Measurements from ENCODE around the gene EP400.
"Not testable (repeated sequence)": the region's sequence is repeated elsewhere in the genome, so short reads cannot be mapped to it uniquely, and the experiment has no call there.

The EP400 gene

DNA sequence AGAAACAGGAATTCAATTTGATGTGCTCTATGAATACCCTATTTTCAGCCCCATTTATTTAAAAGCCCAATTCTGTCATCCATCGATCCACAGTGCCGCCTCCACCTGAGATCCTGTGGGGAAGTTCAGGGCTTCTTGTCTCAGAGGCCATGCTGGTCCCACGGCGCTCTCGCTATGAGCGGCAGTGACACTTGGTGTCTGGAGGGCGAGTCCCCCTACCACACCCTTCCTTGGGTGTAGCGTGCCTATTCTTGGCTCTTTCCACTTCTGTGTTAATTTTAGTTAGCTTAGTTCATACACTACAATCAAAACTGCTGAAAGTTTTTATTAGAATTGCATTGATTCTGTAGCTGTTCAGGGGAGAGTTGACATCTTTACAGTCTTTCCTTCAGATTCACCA is 120.6 kb downstream of the EP400 start:
- DNase-seq, result no peak

DNA sequence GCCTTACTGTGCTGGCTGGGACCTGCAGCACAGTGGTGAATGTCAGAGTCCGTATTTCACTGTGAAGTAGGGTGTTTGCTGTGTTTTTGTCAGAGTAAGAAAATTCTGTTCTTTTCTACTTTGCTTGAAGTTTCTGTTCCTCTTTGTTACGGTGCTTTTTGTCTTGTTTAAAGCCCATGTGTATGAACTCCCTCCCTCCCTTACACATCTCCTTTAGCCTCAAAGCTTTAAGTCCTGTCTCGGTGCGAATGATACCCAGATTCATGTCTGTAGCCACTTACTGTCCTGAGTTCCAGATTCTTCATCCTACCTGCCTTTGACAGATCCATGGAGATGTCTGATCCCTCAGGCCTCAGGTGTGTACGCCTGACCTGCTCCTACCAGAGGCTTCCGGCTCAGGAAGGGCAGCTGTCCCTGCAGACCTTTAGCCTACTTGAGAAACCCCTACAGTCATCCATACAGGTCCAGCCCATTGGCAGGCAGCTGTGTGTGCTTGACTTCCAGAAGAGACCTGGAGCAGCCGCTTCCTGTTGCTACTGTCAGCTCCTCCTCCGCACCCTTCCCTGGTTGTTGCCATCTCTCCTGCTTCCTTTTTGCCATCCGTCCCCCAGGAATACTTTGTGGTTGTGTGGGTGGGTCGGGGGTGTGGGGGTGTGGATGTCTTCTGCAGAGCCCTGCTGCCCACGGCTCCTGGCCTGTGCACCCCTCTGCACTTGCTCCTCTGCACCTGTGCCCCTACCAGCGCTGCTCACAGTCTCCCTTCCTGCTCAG is 121.5 kb downstream of the EP400 start:
- DNase-seq, result no peak

DNA sequence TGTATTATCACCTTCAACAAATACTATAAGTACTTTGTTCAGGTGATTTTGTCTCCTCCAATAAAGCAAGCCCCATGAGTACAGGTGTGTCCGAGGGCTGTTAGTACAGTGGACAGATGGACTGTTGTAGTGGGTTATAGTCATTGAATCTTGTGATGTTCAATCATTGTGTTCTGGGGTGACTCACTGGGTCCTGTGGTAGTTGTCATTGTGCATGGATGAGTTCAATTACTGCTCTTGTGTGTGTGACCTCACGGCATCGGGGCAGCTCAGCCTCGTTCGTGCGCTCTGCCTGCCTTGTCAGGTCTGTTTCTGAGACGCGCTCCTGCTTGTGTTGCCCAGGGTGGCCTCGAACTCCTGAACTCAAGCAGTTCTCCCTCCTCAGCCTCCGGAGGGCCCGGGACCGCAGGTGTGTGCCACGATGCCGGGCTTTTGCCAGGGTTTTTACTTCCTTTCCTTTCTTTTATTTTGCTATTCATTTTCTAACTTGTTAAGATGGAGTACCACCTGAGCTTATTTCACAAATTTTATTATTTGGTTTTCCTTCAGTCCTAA is 122.2 kb downstream of the EP400 start:
- no peak for DNase-seq

DNA sequence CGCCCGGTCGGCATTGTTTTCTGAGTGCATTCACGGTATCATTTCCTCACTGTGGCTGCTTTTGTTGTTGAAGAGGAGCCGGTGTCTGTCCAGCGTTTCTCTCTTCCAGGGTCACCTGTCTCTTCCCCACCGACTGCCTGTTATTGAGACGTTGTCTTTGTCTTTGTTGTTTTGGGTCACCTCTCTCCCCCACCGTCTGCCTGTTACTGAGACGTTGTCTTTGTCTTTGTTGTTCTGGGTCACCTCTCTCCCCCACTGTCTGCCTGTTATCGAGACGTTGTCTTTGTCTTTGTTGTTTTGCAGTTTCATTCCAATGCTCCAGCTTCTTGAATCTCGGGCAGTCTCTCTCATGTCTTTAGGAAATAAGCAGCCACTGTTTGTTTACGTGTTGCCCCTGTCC is 124.5 kb downstream of the EP400 start:
- no peak for DNase-seq

DNA sequence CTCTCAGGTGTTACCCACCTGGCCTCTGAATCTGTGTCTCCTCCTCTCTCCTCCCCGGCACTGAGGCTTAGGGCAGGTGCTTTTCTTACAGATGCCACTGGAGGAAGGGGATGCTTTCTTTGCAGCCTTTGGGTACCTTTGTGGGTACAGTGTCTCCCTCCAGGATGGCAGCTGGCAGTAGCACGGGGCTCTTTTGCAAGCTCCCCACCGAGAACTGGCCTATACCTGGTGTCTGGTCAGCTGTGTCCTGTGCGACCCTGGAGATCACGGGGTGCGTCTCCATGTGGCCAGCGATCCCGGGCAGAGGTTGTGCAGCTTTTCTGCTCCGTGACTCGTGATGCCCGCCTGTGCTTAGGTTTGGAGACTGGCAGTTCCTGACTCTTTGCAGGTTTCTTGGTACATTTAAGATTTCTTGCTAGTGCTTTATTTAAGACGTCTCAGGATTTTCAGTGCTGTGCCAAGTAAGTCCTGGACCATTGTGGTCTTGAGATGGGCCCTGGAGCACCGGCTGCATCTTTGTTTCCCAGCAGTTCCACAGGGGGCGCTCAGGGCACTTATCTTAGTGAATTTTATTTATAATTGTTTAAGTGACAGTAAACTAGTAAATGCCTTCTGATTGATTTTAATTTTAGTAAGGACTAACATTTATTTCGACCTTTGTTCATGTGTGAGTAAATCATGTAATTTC is 125.4 kb downstream of the EP400 start:
- DNase-seq, result no peak

DNA sequence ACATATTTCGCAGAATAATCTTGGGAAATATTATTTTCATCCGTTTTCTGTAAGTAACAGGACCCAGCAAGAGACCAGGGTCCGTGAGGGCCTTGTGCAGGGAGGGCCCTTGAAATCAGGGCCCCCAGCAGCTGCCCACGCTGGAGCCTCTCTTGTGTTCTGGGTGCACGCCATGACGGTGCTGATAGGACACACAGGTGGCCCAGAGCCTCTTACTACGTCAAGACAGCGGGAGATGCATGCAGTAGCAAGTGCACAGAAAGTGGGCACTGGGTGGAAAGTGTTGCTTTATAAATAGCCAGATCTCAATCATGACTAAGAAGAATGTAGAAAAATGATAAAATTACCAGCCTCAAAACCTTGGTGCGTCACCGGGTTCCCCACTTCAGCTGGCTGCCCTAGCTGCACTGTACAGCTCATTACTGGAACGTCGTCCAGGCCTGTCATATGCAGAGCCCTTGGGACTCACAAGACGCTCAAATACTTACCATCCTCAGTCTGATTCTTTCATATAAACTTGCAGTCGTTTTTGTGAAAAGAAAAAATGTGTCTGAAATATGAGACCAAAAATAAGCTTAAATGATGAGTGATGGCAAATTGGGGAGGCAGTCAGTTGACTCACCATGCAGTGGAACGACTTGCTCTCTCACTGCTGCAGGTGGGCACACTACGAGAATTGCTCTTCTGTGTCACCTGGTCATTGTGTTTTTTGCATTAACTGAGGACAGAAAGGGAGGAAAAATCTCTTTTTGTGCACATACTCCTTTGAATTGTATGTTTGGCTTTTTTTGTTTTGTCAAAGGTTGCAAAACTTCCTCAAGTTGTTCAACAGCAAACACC is 126.2 kb downstream of the EP400 start:
- no peak for DNase-seq

DNA sequence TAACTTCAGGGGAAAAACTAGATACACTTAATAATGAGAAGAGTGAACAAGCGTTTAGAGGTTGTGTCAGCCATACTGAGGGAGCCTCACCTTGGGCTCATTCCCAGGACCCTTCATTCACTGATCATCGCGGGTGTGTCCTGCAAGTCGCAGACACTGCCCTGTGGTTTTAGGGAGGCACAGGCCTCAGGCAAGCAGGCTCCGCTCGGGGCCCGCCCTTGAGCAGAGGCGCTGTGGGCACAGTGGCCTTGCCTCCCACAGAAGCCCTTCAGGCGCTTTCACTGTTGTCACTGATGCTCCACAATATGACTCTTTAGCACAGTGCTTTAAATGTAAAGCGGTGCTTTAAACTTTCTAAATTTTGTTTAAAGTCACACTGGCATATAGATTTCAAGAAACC is 127.0 kb downstream of the EP400 start:
- DNase-seq, result no peak

DNA sequence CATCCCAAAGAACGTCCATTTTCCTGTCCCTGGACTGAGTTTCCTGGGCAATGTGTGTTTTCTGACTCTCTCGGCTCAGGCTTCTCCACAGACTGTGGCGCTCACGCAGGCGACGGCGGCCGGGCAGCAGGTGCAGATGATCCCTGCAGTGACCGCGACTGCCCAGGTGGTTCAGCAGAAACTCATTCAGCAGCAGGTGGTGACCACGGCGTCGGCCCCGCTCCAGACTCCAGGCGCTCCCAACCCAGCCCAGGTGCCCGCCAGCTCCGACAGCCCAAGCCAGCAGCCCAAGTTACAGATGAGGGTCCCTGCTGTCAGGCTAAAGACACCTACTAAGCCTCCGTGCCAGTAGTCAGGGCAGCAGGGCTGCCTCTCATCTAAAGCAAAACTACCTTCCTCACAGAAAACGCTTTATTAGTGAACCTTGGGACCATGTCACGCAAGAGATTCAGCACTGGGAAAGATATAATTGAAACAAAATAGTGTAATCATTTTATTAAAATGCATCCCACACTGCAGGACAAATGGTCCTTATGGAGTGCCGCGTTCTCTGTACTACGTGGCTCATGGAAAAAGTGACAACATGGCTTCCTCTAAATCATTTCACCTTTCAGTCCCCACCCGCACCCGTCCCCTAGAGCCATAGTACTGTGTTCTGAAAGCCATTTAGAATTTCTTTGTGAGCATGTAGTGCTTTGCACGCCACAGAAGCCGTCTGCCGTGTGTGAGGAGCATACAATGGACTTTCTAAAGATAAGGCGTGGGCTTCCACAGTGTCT is 127.8 kb downstream of the EP400 start:
- DNase-seq, result no peak

DNA sequence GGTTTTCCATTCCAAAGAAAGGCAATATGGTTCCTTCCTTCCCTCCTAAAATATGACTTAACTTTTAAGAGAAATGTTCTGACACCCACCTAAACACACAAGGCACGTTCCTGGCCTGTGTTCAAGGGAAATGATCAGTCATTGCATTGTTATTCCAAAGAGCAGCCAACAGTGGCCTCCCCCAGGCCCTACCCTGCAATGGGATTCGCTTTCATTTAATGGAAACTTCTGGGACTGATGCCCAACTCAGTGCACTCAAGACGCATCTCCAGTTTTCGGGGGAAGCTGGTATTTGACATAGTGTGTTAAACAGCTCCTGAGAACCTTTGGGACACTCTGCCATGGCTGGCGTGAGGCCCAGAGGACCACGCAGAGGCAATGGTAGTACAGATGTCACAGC is 128.4 kb downstream of the EP400 start:
- no peak for DNase-seq

DNA sequence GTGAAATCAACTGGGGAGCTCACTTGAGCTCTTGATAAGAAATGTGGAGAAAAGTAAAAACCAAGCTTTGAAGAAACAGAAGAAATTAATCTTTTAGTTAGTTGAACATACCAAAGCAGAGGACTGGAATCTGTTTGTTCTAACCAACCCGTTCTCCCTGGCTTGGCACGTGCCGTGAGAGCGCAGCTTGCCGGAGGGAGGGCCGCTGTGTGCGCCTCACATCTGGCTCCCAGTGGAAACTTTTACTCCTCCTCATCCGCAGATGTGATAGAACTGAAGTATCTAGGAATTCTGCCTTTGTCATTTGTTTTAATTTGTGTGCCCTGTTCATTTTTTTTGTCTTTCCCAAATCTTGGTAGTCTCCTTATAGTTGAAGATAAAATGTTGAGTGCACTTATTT is 129.5 kb downstream of the EP400 start:
- no peak for DNase-seq

DNA sequence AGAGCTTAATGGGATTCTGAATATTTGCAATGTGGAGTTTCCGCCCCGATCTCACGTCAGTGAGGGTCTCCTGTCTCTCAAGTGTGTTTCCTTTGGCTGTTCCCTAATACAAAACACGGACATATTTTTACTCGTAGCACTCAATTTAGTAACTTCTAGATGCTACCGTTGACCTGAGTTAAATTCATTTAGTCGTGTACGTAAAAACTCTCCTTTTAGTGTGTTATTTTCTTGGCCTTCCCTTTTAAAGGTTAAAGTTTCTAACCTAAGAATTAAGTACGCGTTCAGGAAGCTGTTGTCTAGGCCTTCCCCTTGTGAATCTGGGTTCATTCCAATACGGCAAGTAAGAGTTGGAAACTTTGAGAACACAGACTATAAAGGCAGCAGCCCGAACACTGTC is 130.0 kb downstream of the EP400 start:
- no peak for DNase-seq

DNA sequence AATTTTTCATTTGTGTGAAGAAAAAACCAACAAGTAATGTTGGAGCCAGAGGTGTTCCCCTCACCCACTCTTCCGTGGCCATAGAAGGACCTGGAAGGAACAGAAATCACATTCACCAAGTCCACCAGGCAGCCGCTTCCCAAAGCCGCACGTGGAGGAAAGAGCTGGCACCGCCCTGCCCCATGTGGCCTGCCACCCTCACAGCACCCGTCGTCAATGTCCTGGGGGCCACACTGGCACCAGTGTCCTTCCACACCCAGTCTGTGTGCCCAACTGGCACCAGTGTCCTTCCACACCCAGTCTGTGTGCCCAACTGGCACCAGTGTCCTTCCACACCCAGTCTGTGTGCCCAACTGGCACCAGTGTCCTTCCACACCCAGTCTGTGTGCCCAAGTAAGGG is 130.8 kb downstream of the EP400 start:
- not testable (repeated sequence) for DNase-seq

DNA sequence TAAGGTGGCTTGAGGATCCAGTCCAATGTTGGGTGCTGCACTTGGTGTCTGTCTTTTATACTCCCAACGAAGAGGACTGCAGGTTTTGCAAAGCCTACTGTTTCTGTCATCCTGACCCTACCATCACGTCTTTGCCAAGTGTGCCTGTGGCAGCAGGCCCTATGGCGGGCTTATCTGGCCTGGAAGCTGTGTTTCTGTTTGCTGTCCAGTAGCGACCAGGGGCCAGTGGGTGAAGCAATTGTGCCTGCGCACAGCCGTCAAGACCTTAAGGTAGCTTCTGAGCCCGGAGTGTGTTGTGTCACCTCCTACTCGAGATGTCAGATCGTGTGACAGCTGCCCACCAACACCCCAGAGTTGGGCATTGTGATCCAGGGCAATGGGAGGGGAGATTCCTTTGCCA is 131.7 kb downstream of the EP400 start:
- DNase-seq, result no peak

DNA sequence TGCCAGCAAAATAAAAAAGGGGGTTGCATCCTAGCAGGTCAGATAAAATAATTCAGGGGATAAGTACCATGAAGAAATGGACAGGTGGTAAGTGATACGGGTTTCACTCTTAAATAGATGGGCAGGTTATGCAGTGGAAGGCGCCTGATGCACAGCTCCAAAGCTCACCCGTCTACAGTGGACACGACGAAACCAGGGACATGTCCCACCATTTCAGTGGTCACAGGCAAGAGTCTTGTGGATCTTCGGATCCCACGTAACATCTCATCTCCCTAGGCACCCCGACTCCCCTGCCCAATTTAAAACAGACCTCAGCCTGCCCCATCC is 133.8 kb downstream of the EP400 start:
- no peak for DNase-seq

DNA sequence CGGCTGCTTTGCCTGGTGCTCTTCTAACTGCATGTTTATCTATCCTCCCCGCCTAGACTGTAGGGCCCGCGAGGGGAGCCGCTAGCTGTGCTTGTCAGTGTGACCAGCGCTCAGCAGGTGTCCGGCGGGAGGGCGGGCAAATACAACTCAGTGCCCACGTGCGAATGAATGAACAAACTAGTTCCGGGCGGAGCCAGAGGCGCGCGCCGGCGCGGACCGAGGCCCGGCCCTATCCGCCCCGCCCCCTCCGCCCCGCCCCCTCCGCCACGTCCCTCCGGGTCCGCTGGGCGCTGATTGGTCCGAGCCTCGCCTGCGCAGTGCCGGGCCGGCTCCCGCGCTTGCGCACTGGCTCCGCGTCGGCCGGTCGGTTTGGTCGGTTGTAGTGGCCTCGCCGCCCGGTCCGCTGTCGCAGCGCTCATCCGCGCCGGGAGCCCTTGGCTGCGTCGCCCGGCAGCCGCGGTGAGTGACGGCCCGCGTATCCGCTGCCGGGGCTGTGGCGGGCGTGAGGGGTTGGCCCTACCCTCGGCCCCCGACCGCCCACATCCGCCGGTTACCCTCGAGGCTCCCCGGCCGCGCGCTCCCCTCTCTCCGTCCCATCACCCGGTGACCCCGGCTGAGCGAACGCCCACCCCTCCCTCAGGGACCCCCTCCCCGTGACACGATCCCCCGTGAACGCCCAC is 134.3 kb downstream of the EP400 start:
- peak; percentile 93 for DNase-seq

DNA sequence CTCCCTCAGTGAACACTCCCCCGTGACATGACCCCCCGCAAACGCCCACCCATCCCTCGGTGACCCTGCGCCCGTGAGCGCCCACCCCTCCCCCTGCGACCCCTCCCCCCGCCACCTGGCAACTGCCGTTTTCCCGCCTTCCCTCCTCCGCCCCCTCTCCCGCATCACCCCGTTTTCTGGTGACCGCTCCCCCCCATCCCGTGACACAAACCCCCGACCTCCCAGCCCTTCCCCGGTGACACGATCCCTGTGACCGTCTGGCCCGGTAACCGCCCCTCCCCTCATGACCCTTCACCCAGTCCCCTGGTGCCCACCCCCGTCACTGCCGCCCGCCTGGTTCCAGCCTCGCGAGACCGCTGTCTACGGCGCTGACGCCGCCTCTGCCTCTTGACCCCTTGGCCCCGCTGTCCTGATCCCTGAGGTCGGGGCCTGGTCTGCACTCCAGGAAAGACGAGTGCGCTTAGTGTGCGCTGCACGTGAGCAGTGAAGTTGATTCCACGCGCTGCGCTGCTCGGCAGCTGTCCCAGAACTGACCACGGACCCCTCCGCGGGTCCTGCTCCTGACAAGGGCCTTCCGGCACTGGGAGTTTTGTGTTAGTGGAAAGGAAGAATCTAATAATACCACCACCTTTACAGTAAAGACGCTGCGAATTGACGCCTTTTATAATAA is 135.0 kb downstream of the EP400 start:
- peak; percentile 43 for DNase-seq

DNA sequence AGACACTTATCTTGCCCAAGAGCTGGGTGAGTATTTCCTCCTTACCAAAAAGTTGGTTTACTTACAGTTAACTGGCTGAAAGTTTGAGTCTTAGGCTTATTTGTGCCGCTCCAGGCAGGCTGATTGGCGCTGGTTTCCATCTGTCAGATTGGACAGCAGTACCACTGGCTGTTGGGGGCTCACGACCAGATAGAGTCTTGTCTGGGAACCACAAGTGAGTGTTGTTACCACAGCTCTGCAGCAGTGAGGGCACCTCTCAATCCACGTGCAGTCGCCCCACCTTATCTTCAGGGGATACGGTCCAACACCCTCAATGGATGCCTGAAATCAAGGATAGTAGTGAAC is 135.5 kb downstream of the EP400 start:
- DNase-seq, result no peak

DNA sequence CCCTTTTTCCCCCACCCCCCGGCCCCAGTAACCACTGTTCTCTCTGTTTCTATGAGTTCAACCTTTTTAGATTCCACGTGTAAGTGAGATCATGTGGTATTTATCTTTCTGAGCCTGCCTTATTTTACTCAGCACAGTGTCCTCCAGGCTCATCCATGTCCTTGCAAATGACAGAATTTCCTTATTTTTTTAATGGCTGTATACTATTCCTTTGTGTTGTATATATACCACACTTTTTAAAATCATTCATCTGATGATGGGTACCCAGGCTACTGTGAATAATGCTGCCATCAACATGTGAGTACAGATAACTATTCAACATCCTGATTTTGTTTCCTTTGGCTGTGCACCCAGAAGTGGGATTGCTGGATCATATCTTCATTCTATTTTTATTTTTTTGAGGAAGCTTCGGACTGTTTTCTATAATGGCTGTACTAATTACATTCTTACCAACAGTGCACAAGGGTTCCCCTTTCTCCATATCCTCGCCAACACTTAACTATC is 139.7 kb downstream of the EP400 start:
- no peak for DNase-seq

DNA sequence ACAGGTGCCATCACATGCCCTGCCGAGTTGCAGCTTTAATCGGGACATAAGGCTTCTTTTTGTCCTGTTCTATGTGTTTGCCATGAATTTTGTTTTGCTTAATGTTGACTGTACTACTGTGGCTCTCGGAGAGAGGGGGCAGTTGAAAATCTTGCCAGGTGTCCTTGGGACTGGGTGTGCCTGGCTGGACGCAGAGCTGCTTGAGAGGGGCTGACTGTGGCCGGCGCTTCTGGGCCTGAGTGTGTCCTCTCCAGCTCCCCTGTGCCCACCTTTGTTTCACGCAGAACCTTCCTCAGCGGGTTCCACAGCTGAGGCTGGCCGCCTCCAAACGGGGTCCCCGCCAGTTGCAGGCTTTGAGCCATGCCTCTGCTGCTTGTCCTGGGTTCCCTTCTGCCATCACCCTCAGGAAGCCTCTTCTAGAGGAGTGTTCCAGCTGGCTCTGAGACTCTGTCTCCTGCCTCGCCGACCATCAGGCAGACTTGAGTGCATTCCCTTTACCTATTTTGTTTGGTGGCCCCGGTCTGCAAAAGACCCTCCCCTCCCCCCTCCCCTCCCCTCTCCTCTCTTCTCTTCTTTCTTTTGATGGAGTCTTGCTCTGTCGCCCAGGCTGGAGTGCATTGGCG is 144.6 kb downstream of the EP400 start:
- DNase-seq, result no peak

DNA sequence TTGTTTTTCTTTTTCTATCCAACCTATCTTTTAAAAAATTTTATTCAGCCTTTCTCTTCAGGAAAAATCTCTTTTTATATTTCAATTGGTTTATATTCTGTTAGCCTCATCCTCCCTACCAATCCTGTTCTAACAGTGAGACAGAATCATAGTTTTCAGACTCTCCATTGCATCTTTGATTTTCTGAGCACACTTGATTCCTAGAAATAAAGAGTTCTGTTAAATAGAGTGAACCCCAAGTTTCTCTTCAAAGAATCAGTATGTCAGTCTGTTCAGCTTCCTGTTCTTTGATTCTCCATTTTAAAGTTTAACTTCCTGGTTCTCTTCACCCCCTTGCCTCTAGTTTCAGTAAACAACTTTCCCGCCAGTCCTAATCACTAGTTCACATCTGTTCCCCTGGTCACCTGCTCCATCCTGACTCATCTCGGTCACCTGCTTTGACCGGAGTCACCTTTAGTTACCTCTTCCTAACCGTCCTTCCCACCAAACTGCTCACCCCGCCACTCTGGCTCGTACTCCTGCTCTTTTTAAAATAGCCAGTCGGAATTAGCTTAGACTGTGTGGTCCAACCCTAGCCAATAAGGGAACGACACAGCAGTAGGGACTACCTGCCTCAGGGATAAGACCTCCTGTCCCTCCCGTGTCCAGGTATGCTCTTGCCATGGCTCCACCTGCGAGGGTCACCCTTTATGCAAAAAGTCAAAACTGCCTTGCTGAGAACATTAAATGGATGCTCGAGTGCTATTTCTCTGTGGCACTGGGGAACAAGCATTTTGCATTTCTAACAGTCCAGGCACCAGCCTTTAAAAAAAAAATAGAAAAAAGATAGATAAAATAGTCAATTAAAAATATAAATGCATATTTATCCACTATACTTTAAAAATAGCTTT is 146.0 kb downstream of the EP400 start:
- DNase-seq, result no peak
